GM21528 (cell line): Measurements from ENCODE around the gene KRABD2.
"Not testable (repeated sequence)": the region's sequence is repeated elsewhere in the genome, so short reads cannot be mapped to it uniquely, and the experiment has no call there.

ENCODE experiments used
- ATAC-seq: cut with Tn5 transposase; IDR thresholded peaks from one replicate; pipeline ENCODE4 v1.9.1; 2021; ENCODE audit warnings: mild to moderate bottlenecking, moderate library complexity; ENCODE audit not compliant: unreplicated experiment, low FRiP score

KRABD2 gene

GRCh38 chr17:8365143-8365542 is 11.4 kb downstream of the KRABD2 start:
- no peak for ATAC-seq

DNA sequence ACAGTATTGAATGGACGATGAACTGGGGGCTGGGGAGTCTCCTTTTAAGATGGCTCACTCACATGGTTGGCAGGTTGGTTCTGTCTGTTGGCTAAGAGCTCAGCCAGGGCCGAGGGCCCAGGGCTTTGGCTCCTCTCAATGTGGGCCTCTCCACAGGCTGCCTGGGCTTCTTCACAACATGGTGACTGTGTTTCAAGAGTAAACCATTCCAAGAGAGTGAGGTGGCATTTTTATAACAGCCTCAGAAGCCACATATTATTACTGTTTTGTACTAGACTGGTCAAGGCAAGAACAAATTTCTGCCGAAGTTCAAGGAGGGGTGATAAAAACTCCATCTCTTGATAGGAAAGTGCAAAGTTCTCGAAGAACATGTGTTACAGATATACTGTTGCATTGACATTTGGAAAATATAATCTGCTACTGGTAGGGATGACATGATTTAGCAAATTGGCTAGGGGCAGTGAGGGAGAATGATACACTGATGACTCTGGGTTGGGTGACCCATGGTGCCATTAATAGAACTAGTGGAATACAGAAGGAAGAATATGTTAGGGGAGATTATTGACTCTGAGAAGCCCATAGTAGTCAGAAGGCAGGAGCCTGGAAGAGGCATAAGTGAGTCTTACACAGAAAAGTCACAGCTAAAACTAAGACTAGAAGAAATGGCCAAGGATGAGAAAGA is 13.7 kb downstream of the KRABD2 start:
- ATAC-seq = no peak

- no peak for ATAC-seq
Measured at GRCh38 chr17:8360751-8361150, 15.8 kb downstream of the KRABD2 start.

GRCh38 chr17:8360260-8360659 is 16.2 kb downstream of the KRABD2 start:
- no peak for ATAC-seq

GRCh38 chr17:8359769-8360168 is 16.7 kb downstream of the KRABD2 start:
- no peak for ATAC-seq

DNA sequence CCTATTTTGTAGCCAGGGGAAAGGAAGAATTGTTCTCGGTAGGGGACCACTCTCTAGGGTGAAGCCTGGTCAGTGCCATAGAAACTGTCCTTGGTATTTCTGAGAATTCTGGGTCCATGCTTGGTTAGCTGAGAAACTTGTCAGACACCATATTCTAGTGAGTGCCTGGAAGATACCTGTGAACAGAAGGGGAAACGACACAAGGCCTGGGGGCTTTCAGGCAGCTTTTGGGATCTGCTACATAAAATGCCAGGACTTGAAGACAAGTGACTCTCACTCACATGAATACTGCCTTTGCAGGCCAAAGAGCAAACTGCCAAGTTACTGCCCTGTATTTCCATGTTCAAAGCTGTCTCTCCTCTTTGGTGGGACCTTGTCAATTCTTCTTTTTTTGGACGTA is 18.6 kb downstream of the KRABD2 start:
- no peak for ATAC-seq

GRCh38 chr17:8354236-8354635 is 22.3 kb downstream of the KRABD2 start:
- no peak for ATAC-seq

- ATAC-seq = no peak
Measured at GRCh38 chr17:8353736-8354135, 22.8 kb downstream of the KRABD2 start.

GRCh38 chr17:8350339-8350738 is 26.2 kb downstream of the KRABD2 start:
- ATAC-seq = no peak

- ATAC-seq = not testable (repeated sequence)
Measured at GRCh38 chr17:8347001-8347400, 29.5 kb downstream of the KRABD2 start.

GRCh38 chr17:8345951-8346665 is 30.4 kb downstream of the KRABD2 start:
- no peak for ATAC-seq

GRCh38 chr17:8345052-8345690 is 31.3 kb downstream of the KRABD2 start:
- no peak for ATAC-seq

GRCh38 chr17:8341456-8341855 is 35.0 kb downstream of the KRABD2 start:
- ATAC-seq = no peak

GRCh38 chr17:8339540-8339939 is 37.0 kb downstream of the KRABD2 start, which contains the start of gene ODF4:
Gene ODF4, plus strand, starts transcription at chr17:8339840. Its CDS starts 212 bp downstream, at chr17:8340052.
- ATAC-seq = no peak

GRCh38 chr17:8338753-8339140 is 37.8 kb downstream of the KRABD2 start:
- ATAC-seq = no peak

DNA sequence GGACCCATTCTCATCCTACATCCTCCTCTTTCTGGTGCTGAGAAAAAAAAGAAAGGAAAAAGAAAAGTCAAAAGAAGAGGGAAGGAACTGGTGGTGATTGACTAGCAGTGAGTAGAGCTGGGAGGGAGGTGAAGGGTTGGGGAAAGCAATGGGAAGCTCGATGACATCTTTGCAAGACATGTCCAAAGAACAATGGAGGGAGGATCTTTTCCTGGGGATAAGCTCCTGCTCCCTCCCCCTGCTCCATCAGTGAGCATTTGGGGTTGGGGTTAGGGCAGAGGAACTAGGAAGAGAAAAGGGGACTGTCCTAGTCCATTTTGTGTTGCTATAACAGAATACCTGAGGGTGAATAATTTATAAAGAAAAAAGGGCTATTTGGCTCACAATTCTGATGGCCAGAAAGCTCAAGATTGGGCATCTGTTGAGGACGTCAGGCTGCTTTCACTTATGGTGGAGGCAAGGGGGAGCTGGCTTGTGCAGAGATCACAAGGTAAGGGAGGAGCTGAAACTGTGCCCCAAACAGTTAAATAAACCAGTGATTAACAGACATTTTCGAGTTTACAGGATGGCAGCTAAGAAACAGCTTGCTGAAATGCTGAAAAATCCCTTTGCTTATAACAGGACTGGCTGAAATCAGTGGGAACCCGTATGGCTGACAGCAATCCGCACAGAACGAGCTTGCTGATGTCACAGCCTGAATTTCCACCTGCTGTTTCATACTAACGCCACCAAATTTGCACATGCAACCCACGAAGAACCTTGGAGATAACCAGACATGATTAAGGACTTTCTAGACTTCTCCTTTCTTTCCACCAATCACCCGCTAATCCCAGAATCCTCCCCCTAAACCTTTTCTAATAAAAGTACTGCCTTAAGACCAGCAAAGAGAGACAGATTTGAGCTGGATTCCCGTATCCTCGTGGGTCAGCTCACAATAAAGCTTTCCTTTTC is 38.4 kb downstream of the KRABD2 start:
- ATAC-seq = no peak

DNA sequence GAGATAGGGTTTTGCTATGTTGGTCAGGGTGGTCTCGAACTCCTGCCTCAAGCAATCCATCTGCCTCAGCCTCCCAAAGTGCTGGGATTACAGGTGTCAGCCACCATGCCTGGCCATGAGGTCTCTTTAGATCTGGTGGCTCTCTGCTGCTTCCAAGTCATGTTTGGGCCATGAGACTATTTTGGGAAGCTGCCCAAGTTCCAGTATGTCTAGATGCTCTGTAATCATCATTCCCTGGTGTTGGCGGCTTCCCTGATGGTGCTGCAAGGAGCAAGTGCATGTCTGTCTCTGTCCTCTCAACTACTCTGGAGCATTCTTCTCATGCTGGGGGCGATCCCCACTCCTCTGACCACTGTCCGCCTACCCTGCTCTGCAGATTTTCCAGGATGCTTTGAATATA is 43.2 kb downstream of the KRABD2 start:
- no peak for ATAC-seq

DNA sequence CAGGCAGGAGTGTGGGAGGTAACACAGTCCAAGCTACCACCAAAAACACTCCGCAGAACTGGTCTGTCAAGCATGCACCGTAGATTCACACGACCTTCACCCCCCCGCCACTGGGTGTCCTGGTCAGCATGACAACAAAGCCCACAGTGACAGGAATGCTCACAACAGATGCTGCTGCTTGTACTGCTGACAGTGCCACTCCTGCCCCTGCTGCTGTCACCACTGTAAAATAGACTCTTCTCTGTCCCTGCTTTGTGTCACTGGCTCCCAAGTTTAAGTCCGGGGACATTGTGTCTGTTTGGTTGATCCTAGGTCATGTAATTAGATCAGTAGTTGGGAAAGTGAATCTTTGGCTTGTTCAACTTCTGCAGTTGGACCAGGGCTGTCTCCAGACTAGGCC is 43.8 kb downstream of the KRABD2 start:
- ATAC-seq = no peak

DNA sequence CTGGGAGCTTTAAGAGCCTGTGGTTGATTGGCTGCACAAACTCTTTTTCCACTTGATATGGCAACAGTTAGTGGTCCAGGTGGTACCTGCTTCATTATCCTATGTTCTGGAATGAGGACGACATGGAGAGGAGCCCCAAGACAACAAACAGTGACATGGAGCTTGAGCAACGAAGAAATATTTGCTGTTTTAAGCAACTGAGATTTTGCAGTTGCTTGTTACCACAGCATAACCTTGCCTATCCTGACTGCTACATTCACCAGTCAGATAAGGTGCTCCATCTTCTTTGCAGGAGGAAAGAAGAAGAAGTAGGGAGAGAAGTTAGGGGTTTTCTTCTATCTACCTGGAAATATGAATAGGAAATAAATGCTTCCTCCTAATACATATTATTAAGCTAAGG is 44.4 kb downstream of the KRABD2 start:
- ATAC-seq = no peak

- no peak for ATAC-seq
Measured at GRCh38 chr17:8327303-8327649, 49.2 kb downstream of the KRABD2 start.
